Measurements from ENCODE around the gene AXIN1. TPM values are rescaled to one million over a fixed set of nuclear protein-coding genes. Genes with fewer than 3 reads are reported as not detected.

The AXIN1 gene
- total RNA-seq, 1 experiment from 2014 or later, result 50.3 TPM

GRCh38 chr16:239948-240277 is 112.6 kb downstream of the AXIN1 start:
- Mint-ChIP-seq H3K27me3 (ENCODE audit: low read depth) (0 out of 2 replicates have a peak, but pooled peaks cover 3% of the 10 kb centered on the region), H3K9me3 (no peaks in the 10 kb centered on the region), H3K36me3 (peaks cover 6% of the 10 kb centered on the region), H3K4me3 (no peak overlapping the region), H3K27ac (no peak overlapping the region), H3K4me1 (peaks cover 3% of the 10 kb centered on the region; the same call in 1 of the 2 replicates)
- DNase-seq (ENCODE audit: low spot score), result no peak
- TF ChIP-seq NFE2L1 (CRISPR knock-in tag; IDR thresholded peaks at IDR 0.05) (no peak), SOX15 (CRISPR knock-in tag; IDR thresholded peaks at IDR 0.05) (no peak), ETV6 (CRISPR knock-in tag; IDR thresholded peaks at IDR 0.05) (no peak), MXD4 (CRISPR knock-in tag; IDR thresholded peaks at IDR 0.05; ENCODE audit: borderline replicate concordance) (no peak)
- TF ChIP-seq, protein P1, sequence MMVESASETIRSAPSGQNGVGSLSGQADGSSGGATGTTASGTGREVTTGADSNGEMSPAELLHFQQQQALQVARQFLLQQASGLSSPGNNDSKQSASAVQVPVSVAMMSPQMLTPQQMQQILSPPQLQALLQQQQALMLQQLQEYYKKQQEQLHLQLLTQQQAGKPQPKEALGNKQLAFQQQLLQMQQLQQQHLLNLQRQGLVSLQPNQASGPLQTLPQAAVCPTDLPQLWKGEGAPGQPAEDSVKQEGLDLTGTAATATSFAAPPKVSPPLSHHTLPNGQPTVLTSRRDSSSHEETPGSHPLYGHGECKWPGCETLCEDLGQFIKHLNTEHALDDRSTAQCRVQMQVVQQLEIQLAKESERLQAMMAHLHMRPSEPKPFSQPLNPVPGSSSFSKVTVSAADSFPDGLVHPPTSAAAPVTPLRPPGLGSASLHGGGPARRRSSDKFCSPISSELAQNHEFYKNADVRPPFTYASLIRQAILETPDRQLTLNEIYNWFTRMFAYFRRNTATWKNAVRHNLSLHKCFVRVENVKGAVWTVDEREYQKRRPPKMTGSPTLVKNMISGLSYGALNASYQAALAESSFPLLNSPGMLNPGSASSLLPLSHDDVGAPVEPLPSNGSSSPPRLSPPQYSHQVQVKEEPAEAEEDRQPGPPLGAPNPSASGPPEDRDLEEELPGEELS (CRISPR knock-in tag; IDR thresholded peaks at IDR 0.05), result no peak
- TF ChIP-seq, protein P2, sequence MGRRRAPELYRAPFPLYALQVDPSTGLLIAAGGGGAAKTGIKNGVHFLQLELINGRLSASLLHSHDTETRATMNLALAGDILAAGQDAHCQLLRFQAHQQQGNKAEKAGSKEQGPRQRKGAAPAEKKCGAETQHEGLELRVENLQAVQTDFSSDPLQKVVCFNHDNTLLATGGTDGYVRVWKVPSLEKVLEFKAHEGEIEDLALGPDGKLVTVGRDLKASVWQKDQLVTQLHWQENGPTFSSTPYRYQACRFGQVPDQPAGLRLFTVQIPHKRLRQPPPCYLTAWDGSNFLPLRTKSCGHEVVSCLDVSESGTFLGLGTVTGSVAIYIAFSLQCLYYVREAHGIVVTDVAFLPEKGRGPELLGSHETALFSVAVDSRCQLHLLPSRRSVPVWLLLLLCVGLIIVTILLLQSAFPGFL (CRISPR knock-in tag; IDR thresholded peaks at IDR 0.05; ENCODE audit: borderline replicate concordance), result no peak
- TF ChIP-seq, protein P3, sequence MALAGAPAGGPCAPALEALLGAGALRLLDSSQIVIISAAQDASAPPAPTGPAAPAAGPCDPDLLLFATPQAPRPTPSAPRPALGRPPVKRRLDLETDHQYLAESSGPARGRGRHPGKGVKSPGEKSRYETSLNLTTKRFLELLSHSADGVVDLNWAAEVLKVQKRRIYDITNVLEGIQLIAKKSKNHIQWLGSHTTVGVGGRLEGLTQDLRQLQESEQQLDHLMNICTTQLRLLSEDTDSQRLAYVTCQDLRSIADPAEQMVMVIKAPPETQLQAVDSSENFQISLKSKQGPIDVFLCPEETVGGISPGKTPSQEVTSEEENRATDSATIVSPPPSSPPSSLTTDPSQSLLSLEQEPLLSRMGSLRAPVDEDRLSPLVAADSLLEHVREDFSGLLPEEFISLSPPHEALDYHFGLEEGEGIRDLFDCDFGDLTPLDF (CRISPR knock-in tag; IDR thresholded peaks at IDR 0.05), result no peak
- CTCF ChIA-PET, result interaction anchor here (0.9 to 1.1 kb wide), 3 partner anchors 58 to 143 kb away, joined by 3 to 5 read pairs (median 3); no protein-coding TSS in a partner anchor
- POLR2A ChIA-PET, result no interaction called here
- no peak for ATAC-seq

Other genes with a start within 250 kb of the AXIN1 start
- gene NPRL3, start 214.1 kb downstream of the AXIN1 start, total RNA-seq (2021), result 41.1 to 47.9 TPM (median 45.7 TPM) in 3 replicates
- 0.41 to 0.53 TPM (median 0.52 TPM) in 3 replicates for gene HBZ, start 200.1 kb downstream of the AXIN1 start, total RNA-seq (2021)
- gene HBM, start 186.7 kb downstream of the AXIN1 start, total RNA-seq (2021), result not detected in 3 replicates
- 1.8 to 2.6 TPM (median 2.4 TPM) in 3 replicates for gene HBA2, start 179.8 kb downstream of the AXIN1 start, total RNA-seq (2021)
- 2.1 to 3.4 TPM (median 3.1 TPM) in 3 replicates for gene HBA1, start 176.0 kb downstream of the AXIN1 start, total RNA-seq (2021)
- 3.0 to 7.8 TPM (median 5.2 TPM) in 3 replicates for gene HBQ1, start 172.3 kb downstream of the AXIN1 start, total RNA-seq (2021)
- 111 to 135 TPM (median 130 TPM) in 3 replicates for gene LUC7L, start 123.3 kb downstream of the AXIN1 start, total RNA-seq (2021)
- 115 to 140 TPM (median 137 TPM) in 3 replicates for gene FAM234A, start 117.9 kb downstream of the AXIN1 start, total RNA-seq (2021)
- 1.8 to 2.7 TPM (median 2.3 TPM) in 3 replicates for gene RGS11, start 76.8 kb downstream of the AXIN1 start, total RNA-seq (2021)
- 3.4 to 4.0 TPM (median 3.5 TPM) in 3 replicates for gene ARHGDIG, start 72.1 kb downstream of the AXIN1 start, total RNA-seq (2021)
- gene PDIA2, start 69.6 kb downstream of the AXIN1 start, total RNA-seq (2021), result 1.9 to 2.4 TPM (median 2.3 TPM) in 3 replicates
- gene MRPL28, start 17.8 kb upstream of the AXIN1 start, total RNA-seq (2021), result 119 to 144 TPM (median 140 TPM) in 3 replicates
- gene PGAP6, start 29.3 kb upstream of the AXIN1 start, total RNA-seq (2021), result 104 to 108 TPM (median 107 TPM) in 3 replicates
- 467 to 550 TPM (median 535 TPM) in 3 replicates for gene NME4, start 44.5 kb upstream of the AXIN1 start, total RNA-seq (2021)
- gene DECR2, start 49.2 kb upstream of the AXIN1 start, total RNA-seq (2021), result 37.8 to 43.6 TPM (median 40.7 TPM) in 3 replicates
- 37.1 to 38.6 TPM (median 37.9 TPM) in 3 replicates for gene RAB11FIP3, start 72.9 kb upstream of the AXIN1 start, total RNA-seq (2021)
- 89.3 to 110 TPM (median 93.8 TPM) in 3 replicates for gene CAPN15, start 175.0 kb upstream of the AXIN1 start, total RNA-seq (2021)
- gene PRR35, start 207.7 kb upstream of the AXIN1 start, total RNA-seq (2021), result 0.72 to 1.1 TPM (median 0.94 TPM) in 3 replicates
- 0.76 to 0.92 TPM (median 0.87 TPM) in 3 replicates for gene NHLRC4, start 214.3 kb upstream of the AXIN1 start, total RNA-seq (2021)
- 57.7 to 63.7 TPM (median 60.8 TPM) in 3 replicates for gene PIGQ, start 217.2 kb upstream of the AXIN1 start, total RNA-seq (2021)
- 22.5 to 28.0 TPM (median 26.2 TPM) in 3 replicates for gene RAB40C, start 237.3 kb upstream of the AXIN1 start, total RNA-seq (2021)

Data from WTC11 (cell line).